HG03108 (cell line): Measurements from ENCODE around the gene SLC27A2.
"Not testable (repeated sequence)": the region's sequence is repeated elsewhere in the genome, so short reads cannot be mapped to it uniquely, and the experiment has no call there.

Experiments used
- ATAC-seq: cut with Tn5 transposase; IDR thresholded peaks from one replicate; pipeline ENCODE4 v1.9.1; 2021; ENCODE audit warnings: moderate library complexity; ENCODE audit not compliant: unreplicated experiment

SLC27A2 gene

DNA sequence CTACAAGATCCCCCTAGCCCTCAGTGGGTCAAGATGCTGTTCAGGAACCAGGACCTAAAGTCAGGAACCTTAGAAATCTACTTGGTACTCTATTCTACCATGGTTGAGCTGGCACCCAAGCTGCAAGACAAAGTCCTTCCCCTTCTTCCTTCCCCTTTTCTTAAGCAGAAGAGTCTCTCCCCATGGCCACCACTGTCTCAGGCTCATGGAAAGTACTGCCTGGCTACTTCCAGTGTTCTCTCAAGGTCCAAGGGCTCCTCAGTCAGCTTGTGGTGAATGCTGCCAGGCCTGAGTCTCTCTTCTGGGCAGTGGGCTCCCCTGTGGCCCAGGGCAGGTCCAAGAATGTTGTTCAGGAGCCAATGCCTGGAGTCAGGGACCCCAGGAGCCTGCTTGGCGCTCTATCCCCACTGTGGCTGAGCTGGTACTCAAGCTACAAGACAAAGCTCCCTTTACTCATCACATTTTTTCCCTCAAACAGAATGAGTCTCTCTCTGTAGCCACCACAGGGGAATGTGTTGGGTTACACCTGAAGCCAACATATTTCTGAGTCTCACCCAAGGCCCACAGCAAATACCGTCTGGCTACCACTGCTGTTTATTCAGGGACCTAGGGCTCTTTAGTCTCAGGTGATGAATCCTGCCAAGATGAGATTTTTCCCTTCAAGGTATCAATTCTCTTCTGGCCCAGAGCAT lies 18.1 kb upstream of the SLC27A2 start:
- ATAC-seq, result no peak

DNA sequence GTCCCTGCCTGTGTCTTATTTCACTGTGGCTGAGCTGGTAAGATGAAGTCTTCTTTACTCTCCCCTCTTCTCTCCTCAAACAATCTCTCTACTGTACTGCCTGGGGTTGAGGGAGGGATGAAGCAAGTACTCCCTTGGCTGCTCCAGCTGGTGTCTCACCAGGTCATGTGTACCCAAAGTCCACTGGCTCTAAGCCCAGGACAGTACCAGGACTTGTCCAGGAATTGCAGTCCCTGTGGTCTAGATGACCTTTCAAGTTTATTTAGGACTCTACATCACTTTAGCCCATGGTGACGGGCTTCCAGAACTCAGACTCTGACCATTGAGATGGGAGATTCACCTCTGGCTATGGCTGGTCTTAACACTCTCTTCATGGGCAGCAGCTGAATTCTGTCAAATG lies 17.5 kb upstream of the SLC27A2 start:
- no peak for ATAC-seq

GRCh38 chr15:50166216-50166615 lies 15.8 kb upstream of the SLC27A2 start:
- ATAC-seq, result no peak

DNA sequence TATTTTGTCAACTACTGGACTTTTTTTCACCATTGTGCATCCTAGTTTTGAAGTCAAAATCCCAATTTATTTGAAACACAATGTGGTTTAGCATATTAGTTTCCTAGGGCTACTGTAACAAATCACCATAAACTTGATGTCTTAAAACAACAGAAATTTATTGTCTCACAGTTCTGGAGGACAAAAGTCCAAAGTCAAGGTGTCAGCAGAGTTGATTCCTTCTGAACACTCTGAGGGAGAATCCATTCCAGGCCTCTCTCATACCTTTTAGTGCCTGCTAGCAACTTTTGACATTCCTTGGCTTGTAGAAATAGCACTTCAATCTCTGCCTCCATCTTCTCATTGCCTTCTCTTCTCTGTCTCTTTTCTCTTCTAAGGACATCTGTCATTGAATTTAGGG lies 14.9 kb upstream of the SLC27A2 start:
- ATAC-seq, result no peak

- ATAC-seq, result no peak
Measured at GRCh38 chr15:50168379-50168778, 13.6 kb upstream of the SLC27A2 start.

DNA sequence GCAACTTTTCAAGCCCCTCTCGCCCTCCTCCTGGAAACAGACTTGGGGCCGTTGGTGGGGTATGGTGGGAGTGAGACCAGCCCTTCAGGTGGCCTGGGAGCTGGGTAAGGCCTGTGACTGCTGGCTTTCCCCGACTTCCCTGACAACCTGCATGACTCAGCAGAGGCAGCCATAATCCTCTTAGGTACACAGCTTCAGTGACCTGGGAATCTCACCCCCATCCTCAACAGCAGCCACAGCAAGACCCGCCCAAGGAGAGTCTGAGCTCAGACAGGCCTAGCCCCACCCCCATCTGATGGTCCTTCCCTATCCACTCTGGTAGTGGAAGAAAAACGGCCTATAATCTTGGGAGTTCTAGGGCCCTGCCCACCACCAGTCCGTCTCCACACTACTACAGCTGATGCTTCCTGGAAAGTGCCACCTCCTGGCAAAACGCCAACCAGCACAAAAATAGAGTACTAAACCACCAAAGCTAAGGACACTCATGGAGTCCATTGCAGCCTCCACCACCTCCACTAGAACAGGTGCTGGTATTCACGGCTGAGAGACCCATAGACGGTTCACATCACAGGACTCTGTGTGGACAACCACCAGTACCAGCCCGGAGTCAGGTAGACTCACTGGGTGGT lies 13.1 kb upstream of the SLC27A2 start:
- no peak for ATAC-seq

DNA sequence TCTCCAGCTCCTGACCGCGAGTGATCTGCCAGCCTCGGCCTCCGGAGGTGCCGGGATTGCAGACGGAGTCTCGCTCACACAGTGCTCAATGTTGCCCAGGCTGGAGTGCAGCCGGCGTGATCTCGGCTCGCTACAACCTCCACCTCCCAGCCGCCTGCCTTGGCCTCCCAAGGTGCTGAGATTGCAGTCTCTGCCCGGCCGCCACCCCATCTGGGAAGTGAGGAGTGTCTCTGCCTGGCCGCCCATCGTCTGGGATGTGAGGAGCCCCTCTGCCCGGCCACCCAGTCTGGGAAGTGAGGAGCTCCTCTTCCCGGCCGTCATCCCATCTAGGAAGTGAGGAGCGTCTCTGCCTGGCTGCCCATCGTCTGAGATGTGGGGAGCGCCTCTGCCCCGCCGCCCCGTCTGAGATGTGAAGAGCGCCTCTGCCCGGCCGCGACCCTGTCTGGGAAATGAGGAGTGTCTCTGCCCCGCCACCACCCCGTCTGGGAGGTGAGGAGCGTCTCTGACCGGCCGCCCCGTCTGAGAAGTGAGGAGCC lies 9.6 kb upstream of the SLC27A2 start:
- not testable (repeated sequence) for ATAC-seq

DNA sequence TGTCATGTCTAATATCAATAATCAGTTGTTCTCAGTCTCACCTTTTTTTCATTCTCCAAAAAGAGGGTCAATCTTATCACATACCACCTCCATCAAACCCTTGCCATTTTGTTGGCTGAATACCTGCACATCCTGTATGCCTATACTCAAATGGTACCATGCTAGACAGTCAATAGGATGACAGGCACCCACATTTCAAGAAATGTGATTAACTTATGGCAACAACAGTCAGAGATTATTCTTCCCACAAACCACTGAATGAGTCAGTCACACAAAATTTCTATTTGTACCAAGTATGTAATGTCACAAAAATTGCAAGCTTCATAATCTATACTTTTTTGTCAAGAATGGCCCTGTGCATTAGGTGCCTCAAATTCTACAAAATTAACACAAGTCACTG lies 5.1 kb upstream of the SLC27A2 start:
- ATAC-seq, result no peak

GRCh38 chr15:50180091-50180490 lies 1.9 kb upstream of the SLC27A2 start:
- ATAC-seq, result no peak

GRCh38 chr15:50180582-50180981 lies 1.4 kb upstream of the SLC27A2 start:
- ATAC-seq, result no peak

GRCh38 chr15:50181201-50181968 lies 611 bp upstream of the SLC27A2 start:
- ATAC-seq, result no peak

DNA sequence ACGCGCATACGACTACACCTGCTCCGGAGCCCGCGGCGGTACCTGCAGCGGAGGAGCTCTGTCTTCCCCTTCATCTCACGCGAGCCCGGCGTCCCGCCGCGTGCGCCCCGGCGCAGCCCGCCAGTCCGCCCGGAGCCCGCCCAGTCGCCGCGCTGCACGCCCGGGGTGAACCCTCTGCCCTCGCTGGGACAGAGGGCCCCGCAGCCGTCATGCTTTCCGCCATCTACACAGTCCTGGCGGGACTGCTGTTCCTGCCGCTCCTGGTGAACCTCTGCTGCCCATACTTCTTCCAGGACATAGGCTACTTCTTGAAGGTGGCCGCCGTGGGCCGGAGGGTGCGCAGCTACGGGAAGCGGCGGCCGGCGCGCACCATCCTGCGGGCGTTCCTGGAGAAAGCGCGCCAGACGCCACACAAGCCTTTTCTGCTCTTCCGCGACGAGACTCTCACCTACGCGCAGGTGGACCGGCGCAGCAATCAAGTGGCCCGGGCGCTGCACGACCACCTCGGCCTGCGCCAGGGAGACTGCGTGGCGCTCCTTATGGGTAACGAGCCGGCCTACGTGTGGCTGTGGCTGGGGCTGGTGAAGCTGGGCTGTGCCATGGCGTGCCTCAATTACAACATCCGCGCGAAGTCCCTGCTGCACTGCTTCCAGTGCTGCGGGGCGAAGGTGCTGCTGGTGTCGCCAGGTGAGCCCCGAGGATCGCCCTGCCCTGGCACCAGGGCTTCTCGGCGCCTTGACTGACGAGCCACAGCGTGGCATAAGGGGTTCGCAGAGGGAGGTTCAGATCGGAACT lies 420 bp downstream of the SLC27A2 start:
- ATAC-seq, result peak; percentile 34

- ATAC-seq, result peak; percentile 51
Measured at GRCh38 chr15:50183112-50183794, 1.3 kb downstream of the SLC27A2 start.

GRCh38 chr15:50184863-50185504 lies 3.0 kb downstream of the SLC27A2 start:
- ATAC-seq, result no peak

DNA sequence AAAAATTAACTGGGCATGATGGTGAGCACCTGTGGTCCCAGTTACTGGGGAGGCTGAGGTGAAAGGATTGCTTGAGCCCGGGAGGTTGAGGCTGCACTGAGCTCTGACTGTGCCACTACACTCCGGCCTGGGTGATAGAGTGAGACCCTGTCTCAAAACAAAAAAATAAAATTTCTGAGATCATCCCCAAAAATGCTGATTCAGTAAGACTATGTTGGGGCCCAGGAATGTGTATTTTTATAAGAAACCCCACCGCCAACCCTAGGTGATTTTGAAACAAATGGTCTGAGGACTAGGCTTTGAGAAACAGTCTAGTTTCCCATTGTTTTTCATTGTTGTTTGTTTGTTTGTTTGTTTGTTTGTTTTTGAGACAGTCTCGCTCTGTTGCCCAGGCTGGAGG lies 4.1 kb downstream of the SLC27A2 start:
- no peak for ATAC-seq

- ATAC-seq, result no peak
Measured at GRCh38 chr15:50186752-50187151, 4.8 kb downstream of the SLC27A2 start.

DNA sequence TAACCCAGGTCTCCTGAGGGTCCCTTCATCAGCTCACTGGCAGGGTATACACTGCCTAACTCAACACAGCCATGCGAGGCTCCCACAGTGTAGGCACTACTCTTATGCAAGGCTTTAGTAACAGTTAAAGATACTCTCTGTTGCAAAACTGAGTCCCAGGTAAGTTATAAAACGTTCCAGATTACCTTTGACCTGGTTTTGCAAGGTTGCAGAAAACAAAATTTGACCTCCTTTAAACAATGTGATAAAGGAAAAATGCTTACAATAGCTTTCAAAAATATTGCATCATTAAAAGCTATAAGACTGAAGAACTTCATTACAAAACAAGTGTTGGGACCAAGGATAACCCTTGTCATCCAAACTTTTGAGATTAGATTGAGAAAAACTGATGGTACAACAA lies 5.5 kb downstream of the SLC27A2 start:
- no peak for ATAC-seq

DNA sequence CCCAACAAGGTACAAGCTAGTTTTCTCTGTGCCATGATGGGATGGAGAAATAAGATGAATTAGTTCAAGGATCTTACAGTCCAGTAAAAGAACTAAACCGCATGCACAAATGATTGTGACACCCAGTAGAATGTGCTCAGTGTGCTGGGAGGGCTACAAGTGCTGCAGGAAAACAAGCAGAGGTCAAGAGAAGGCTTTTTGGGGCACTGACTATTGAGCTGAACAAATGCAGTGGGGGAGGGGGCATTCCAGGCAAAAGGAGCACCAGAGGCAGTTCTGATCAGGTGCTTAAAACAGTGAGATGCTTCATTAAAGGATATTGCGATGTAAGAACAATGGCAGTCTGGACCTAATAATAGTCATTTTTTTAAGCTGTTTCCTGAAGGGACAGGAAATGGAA lies 6.0 kb downstream of the SLC27A2 start:
- ATAC-seq, result no peak

- ATAC-seq, result not testable (repeated sequence)
Measured at GRCh38 chr15:50188793-50189192, 6.8 kb downstream of the SLC27A2 start.

GRCh38 chr15:50189633-50190032 lies 7.6 kb downstream of the SLC27A2 start:
- ATAC-seq, result no peak
